ENCODE data around the gene OR2L3. TPM values are rescaled to one million over a fixed set of nuclear protein-coding genes. Genes with fewer than 3 reads are reported as not detected.

The OR2L3 gene, protein sequence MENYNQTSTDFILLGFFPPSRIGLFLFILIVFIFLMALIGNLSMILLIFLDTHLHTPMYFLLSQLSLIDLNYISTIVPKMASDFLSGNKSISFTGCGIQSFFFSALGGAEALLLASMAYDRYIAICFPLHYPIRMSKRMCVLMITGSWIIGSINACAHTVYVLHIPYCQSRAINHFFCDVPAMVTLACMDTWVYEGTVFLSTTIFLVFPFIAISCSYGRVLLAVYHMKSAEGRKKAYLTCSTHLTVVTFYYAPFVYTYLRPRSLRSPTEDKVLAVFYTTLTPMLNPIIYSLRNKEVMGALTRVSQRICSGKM
- not detected in 2 replicates for total RNA-seq

GRCh38 chr1:248046536-248046935 lies at the start of gene OR2L3:
Gene OR2L3 (plus strand): TSS chr1:248046836. CDS start chr1:248060682, 13,846 bp downstream.

GRCh38 chr1:248013229-248013710 lies 33.4 kb upstream of the OR2L3 start, which contains the start of gene OR2L5:
Gene OR2L5 (plus strand): TSS chr1:248013660. CDS start chr1:248021948, 8,288 bp downstream.

GRCh38 chr1:248029770-248030169 lies 16.9 kb upstream of the OR2L3 start, which contains the start of gene OR2L2:
Gene OR2L2 (plus strand): TSS chr1:248030070. CDS start chr1:248038268, 8,198 bp downstream.

DNA sequence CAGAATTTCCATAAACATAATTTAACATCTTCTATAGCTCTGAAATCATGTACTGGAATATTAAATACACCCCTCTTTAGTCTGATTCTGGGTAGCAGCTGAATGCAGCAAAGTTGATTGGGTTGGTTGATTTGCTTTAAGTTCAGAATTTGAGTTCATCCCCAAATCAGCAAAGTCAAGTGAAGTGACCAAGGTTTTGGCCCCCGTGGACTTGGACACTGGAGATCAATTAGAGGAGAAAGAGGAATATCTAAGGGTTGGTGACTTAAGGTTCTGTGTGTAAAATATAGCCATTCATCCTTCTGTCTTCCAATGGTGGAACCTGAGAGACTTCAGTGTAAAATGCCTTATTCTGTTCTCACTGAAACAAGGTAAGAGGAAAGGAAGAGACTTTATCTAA lies 48.2 kb downstream of the OR2L3 start, which contains the start of gene OR2L13:
Gene OR2L13, plus strand, starts transcription at position 301 of the 400 bp plus-strand sequence. CDS start 4,192 bp downstream, outside the sequence.

Small RNA genes lying within 50 kb of the gene (small RNA-seq; reads per million reads assigned to genes)
- gene RF00019: not detected

Other genes starting within 250 kb of the OR2L3 start
- gene OR14A16, start 222.7 kb upstream of the OR2L3 start, total RNA-seq: not detected in 2 replicates
- not detected in 2 replicates for gene OR11L1, start 204.9 kb upstream of the OR2L3 start, total RNA-seq
- gene TRIM58, start 189.6 kb upstream of the OR2L3 start, total RNA-seq: 0.40 and 0.43 TPM in 2 replicates
- not detected in 2 replicates for gene OR2W3, start 151.2 kb upstream of the OR2L3 start, total RNA-seq
- gene OR2T8, start 126.6 kb upstream of the OR2L3 start, total RNA-seq: not detected in 2 replicates
- gene OR2AJ1, start 121.9 kb upstream of the OR2L3 start, total RNA-seq: not detected in 2 replicates
- gene OR2L8, start 98.0 kb upstream of the OR2L3 start, total RNA-seq: not detected in 2 replicates
- gene OR2AK2, start 81.6 kb upstream of the OR2L3 start, total RNA-seq: not detected in 2 replicates
- gene OR2L5, start 33.2 kb upstream of the OR2L3 start, total RNA-seq: not detected in 2 replicates
- gene OR2L2, start 16.8 kb upstream of the OR2L3 start, total RNA-seq: not detected in 2 replicates
- gene OR2L13, start 48.3 kb downstream of the OR2L3 start, total RNA-seq: not detected in 2 replicates
- not detected in 2 replicates for gene OR2M5, start 98.3 kb downstream of the OR2L3 start, total RNA-seq
- not detected in 2 replicates for gene OR2M2, start 128.0 kb downstream of the OR2L3 start, total RNA-seq
- gene OR2M3, start 150.4 kb downstream of the OR2L3 start, total RNA-seq: not detected in 2 replicates
- not detected in 2 replicates for gene OR2M4, start 184.6 kb downstream of the OR2L3 start, total RNA-seq
- 0.13 TPM in 1 of 2 replicates, not detected in the other for gene OR2T33, start 231.1 kb downstream of the OR2L3 start, total RNA-seq